H9 (cell line): Measurements from ENCODE around the gene SLC4A1. TPM values are rescaled to one million over a fixed set of nuclear protein-coding genes. Genes with fewer than 3 reads are reported as not detected.

ENCODE experiments used
- DNase-seq: peaks from one replicate; pipeline ENCODE4 v3.0.0-alpha.2; 2017
- H2AFZ ChIP-seq: one replicate; pipeline ENCODE4 v1.6.1; 2013; ENCODE audit warnings: mild to moderate bottlenecking, low read length, control low read depth, moderate library complexity
- H2AK5ac ChIP-seq: 2 replicates; pipeline ENCODE4 v1.6.1; 2013; ENCODE audit warnings: low read length, control low read depth, mixed read lengths; ENCODE audit not compliant: insufficient read length
- H2BK120ac ChIP-seq: one replicate; pipeline ENCODE4 v1.6.1; 2013; ENCODE audit warnings: low read depth, mild to moderate bottlenecking, low read length, control low read depth, inconsistent platforms; ENCODE audit not compliant: poor library complexity, severe bottlenecking
- H2BK12ac ChIP-seq: 2 replicates; pipeline ENCODE4 v1.6.1; 2013; ENCODE audit warnings: low read length, control low read depth, mixed read lengths, low read depth; ENCODE audit not compliant: insufficient read length
- H2BK15ac ChIP-seq: 2 replicates; pipeline ENCODE4 v1.6.1; 2013; ENCODE audit warnings: low read depth, low read length, control low read depth
- H2BK20ac ChIP-seq: one replicate; pipeline ENCODE4 v1.6.1; 2013; ENCODE audit warnings: low read depth, mild to moderate bottlenecking, low read length, control low read depth, inconsistent platforms; ENCODE audit not compliant: poor library complexity, severe bottlenecking
- H2BK5ac ChIP-seq: 2 replicates; pipeline ENCODE4 v1.6.1; 2013; ENCODE audit warnings: low read length, control low read depth, mixed read lengths; ENCODE audit not compliant: insufficient read length
- H3K14ac ChIP-seq: 2 replicates; pipeline ENCODE4 v1.6.1; 2013; ENCODE audit warnings: low read length, control low read depth; ENCODE audit not compliant: insufficient read depth
- H3K18ac ChIP-seq: 2 replicates; pipeline ENCODE4 v1.6.1; 2013; ENCODE audit warnings: low read depth, mild to moderate bottlenecking, mixed read lengths, low read length, control low read depth; ENCODE audit not compliant: insufficient read length
- H3K23ac ChIP-seq: 2 replicates; pipeline ENCODE4 v1.6.1; 2013; ENCODE audit warnings: low read length, control low read depth, mixed read lengths, low read depth; ENCODE audit not compliant: insufficient read length
- H3K23me2 ChIP-seq: 2 replicates; pipeline ENCODE4 v1.6.1; 2013; ENCODE audit warnings: low read depth, mild to moderate bottlenecking, mixed read lengths, low read length, control low read depth; ENCODE audit not compliant: insufficient read length, poor library complexity, severe bottlenecking
- H3K27ac ChIP-seq: 2 replicates; pipeline ENCODE4 v1.5.1; 2013; ENCODE audit warnings: low read length, control low read depth, mixed read lengths, low read depth; ENCODE audit not compliant: insufficient read length
- H3K27me3 ChIP-seq: 2 replicates; pipeline ENCODE4 v1.6.1; 2013; ENCODE audit warnings: low read length, control low read depth, inconsistent platforms; ENCODE audit not compliant: insufficient read depth
- H3K4ac ChIP-seq: 2 replicates; pipeline ENCODE4 v1.6.1; 2013; ENCODE audit warnings: low read depth, mild to moderate bottlenecking, control low read depth, inconsistent platforms, low read length, moderate library complexity
- H3K4me1 ChIP-seq: 2 replicates; pipeline ENCODE4 v1.6.1; 2013; ENCODE audit warnings: low read length, control low read depth, inconsistent platforms; ENCODE audit not compliant: insufficient read depth
- H3K4me2 ChIP-seq: 2 replicates; pipeline ENCODE4 v1.6.1; 2013; ENCODE audit warnings: low read length, control low read depth, mixed read lengths; ENCODE audit not compliant: insufficient read length, insufficient read depth
- H3K56ac ChIP-seq: 2 replicates; pipeline ENCODE4 v1.6.1; 2013; ENCODE audit warnings: low read depth, mild to moderate bottlenecking, mixed read lengths, low read length, control low read depth; ENCODE audit not compliant: insufficient read length
- H3K79me1 ChIP-seq: 2 replicates; pipeline ENCODE4 v1.6.1; 2013; ENCODE audit warnings: low read depth, mild to moderate bottlenecking, moderate library complexity, low read length, control low read depth, inconsistent platforms; ENCODE audit not compliant: insufficient read depth, poor library complexity, severe bottlenecking
- H3K79me2 ChIP-seq: 2 replicates; pipeline ENCODE4 v1.6.1; 2013; ENCODE audit warnings: low read length, control low read depth, inconsistent platforms; ENCODE audit not compliant: insufficient read depth
- H3K9ac ChIP-seq: 2 replicates; pipeline ENCODE4 v1.6.1; 2013; ENCODE audit warnings: low read length, control low read depth, mixed read lengths; ENCODE audit not compliant: insufficient read length; ENCODE audit errors: extremely low read depth
- H3K9me3 ChIP-seq: one replicate; pipeline ENCODE4 v1.6.1; 2013; ENCODE audit warnings: low read depth, low read length, inconsistent platforms; ENCODE audit not compliant: control insufficient read depth
- H3T11ph ChIP-seq: one replicate; pipeline ENCODE4 v1.6.1; 2013; ENCODE audit warnings: mild to moderate bottlenecking, low read length, control low read depth, inconsistent platforms
- H4K20me1 ChIP-seq: one replicate; pipeline ENCODE4 v1.6.1; 2013; ENCODE audit not compliant: control insufficient read depth, insufficient read length, insufficient read depth
- H4K5ac ChIP-seq: 2 replicates; pipeline ENCODE4 v1.6.1; 2013; ENCODE audit warnings: low read depth, mild to moderate bottlenecking, mixed read lengths, low read length, control low read depth; ENCODE audit not compliant: insufficient read length
- H4K8ac ChIP-seq: replicated peaks from 2 replicates; pipeline ENCODE4 v1.6.1; 2013; ENCODE audit warnings: low read length, control low read depth, mixed read lengths, low read depth; ENCODE audit not compliant: insufficient read length
- H4K91ac ChIP-seq: 2 replicates; pipeline ENCODE4 v1.6.1; 2013; ENCODE audit warnings: low read depth, mild to moderate bottlenecking, moderate library complexity, mixed read lengths, low read length, control low read depth; ENCODE audit not compliant: insufficient read length
- H3K27ac Mint-ChIP-seq, 3 experiments: 2 replicates in 2 of 3; 3 replicates in 1 of 3; pipeline ENCODE4 v1.8.0; 2020 to 2021; ENCODE audit warnings: mixed read lengths in 3 of 3, mild to moderate bottlenecking in 1 of 3, moderate library complexity in 1 of 3
- H3K27me3 Mint-ChIP-seq: 2 replicates; pipeline ENCODE4 v1.8.0; 2021; ENCODE audit warnings: low read depth, mild to moderate bottlenecking, moderate library complexity, mixed read lengths
- H3K36me3 Mint-ChIP-seq, 3 experiments: 2 replicates in 2 of 3; 3 replicates in 1 of 3; pipeline ENCODE4 v1.8.0; 2020 to 2021; ENCODE audit warnings: low read depth in 3 of 3, mixed read lengths in 3 of 3; ENCODE audit not compliant: insufficient read depth in 1 of 3
- H3K4me1 Mint-ChIP-seq, 2 experiments: 2 replicates each; pipeline ENCODE4 v1.8.0; 2020; ENCODE audit warnings: mixed read lengths in 2 of 2
- H3K4me3 Mint-ChIP-seq, 2 experiments: 2 replicates in 1 of 2; 3 replicates in 1 of 2; pipeline ENCODE4 v1.8.0; 2020 to 2021; ENCODE audit warnings: mild to moderate bottlenecking in 2 of 2, mixed read lengths in 2 of 2, moderate library complexity in 1 of 2
- H3K9me3 Mint-ChIP-seq, 2 experiments: 2 replicates in 1 of 2; 3 replicates in 1 of 2; pipeline ENCODE4 v1.8.0; 2020; ENCODE audit warnings: mild to moderate bottlenecking in 2 of 2, mixed read lengths in 2 of 2, moderate library complexity in 1 of 2
- CTCF ChIP-seq: fragments of 200-600 bp; sonication (generic); conservative IDR thresholded peaks from 3 replicates; pipeline ENCODE4 v1.8.0; 2021; ENCODE audit warnings: antibody characterized with exemption, mild to moderate bottlenecking
- whole genome bisulfite sequencing: extraction: QIAGEN DNeasy Blood & Tissue Kit; methylation state at CpG from one replicate; pipeline ENCODE4 v1.1.7; 2013; ENCODE audit warnings: missing lambda C conversion rate, low lambda C conversion rate, mixed read lengths; ENCODE audit not compliant: insufficient read length; ENCODE audit errors: extremely low coverage; 5-methylcytosine and 5-hydroxymethylcytosine counted together
- total RNA-seq: library from RNA; stranded (reverse); gene quantifications from 2 replicates; pipeline ENCODE4 v1.2.1, GENCODE V29; 2021

The SLC4A1 gene
- total RNA-seq, 1 experiment from 2014 or later: not detected

GRCh38 chr17:44314869-44315661 is 47.1 kb upstream of the SLC4A1 start:
- H3K4me1 Mint-ChIP-seq: peaks cover 26 to 37% of the 10 kb centered on the region in 2 experiments
- H3K56ac ChIP-seq: no peak overlapping the region
- H3K27me3 ChIP-seq: peaks cover 8% of the 10 kb centered on the region; the same call in 1 of the 2 replicates
- H3K9me3 Mint-ChIP-seq: no peaks in the 10 kb centered on the region
- H3K36me3 Mint-ChIP-seq: peaks cover 5 to 17% (median 8%) of the 10 kb centered on the region in 3 experiments; a peak in 6 of 7 replicates
- no peak overlapping the region for H3K23ac ChIP-seq
- no peak overlapping the region for H2AFZ ChIP-seq
- H2BK5ac ChIP-seq: no peak overlapping the region
- no peak overlapping the region for H3K27ac ChIP-seq
- no peak overlapping the region for H3T11ph ChIP-seq
- H4K5ac ChIP-seq: no peak overlapping the region
- no peak overlapping the region for H3K9ac ChIP-seq
- H4K20me1 ChIP-seq: peaks cover 2% of the 10 kb centered on the region
- no peaks in the 10 kb centered on the region for H3K79me2 ChIP-seq
- H3K9me3 ChIP-seq: no peaks in the 10 kb centered on the region
- H3K23me2 ChIP-seq: peaks cover 19% of the 10 kb centered on the region
- H3K79me1 ChIP-seq: no peaks in the 10 kb centered on the region
- no peak overlapping the region for H4K91ac ChIP-seq
- H3K27me3 Mint-ChIP-seq: peaks cover 39% of the 10 kb centered on the region
- no peaks in the 10 kb centered on the region; the same call in 1 of the 2 replicates for H3K4me1 ChIP-seq
- peak overlapping the region; percentile 64 to 85 for H3K4me3 Mint-ChIP-seq
- no peak overlapping the region for H2BK20ac ChIP-seq
- H3K27ac Mint-ChIP-seq: no peak overlapping the region
- WGBS: no CpG with 5 or more reads among the region's 81 CpGs
- H2BK15ac ChIP-seq: no peak overlapping the region
- peak overlapping the region; percentile 73 for H3K4me2 ChIP-seq
- DNase-seq: peak; percentile 88
- TF ChIP-seq CTCF: no peak
- no peak overlapping the region for H3K18ac ChIP-seq
- H3K4ac ChIP-seq: no peak overlapping the region
- H4K8ac ChIP-seq: no peak overlapping the region
- H2AK5ac ChIP-seq: no peak overlapping the region
- no peak overlapping the region for H3K14ac ChIP-seq
- no peak overlapping the region for H2BK120ac ChIP-seq
- H2BK12ac ChIP-seq: no peak overlapping the region
